Astrocyte of the spinal cord (primary cell): ENCODE data around the gene TRIM24.

Experiments used
- DNase-seq: peaks from one replicate; pipeline ENCODE4 v3.0.0; 2011; ENCODE audit warnings: low read depth, low spot score
- H3K4me3 ChIP-seq: 2 replicates; pipeline ENCODE4 v1.5.1; 2011; ENCODE audit warnings: low read depth, mild to moderate bottlenecking, low read length, moderate library complexity
- in situ Hi-C: cut with HindIII; loops from 2 replicates; pipeline ENCODE4 v1.10.0; 2017; ENCODE audit warnings: low sequenced_read_pairs
- TF ChIP-seq, protein P1 (sequence below): IDR thresholded peaks from 2 replicates; pipeline ENCODE4 v1.5.1; 2012; ENCODE audit warnings: low read depth, mild to moderate bottlenecking, low read length, inconsistent platforms

TRIM24 gene

DNA sequence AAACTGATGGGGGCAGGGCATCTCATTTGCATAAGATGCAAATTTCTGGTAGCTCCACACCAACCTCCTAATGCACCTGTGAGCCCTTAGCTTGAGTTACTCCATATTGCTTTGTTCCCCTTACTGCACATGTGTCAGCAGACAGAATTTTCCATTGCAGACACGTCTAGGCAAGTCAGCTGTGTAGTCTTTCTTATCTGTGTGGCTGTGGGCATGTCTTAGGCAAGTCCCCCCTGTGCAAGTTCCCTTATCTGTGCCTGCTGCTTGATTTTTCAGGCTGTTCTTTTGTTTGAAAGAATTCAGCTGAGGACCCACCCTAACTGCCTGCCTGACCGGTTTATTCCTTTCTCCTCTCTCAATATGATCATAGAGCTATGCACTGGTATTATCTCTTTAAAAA, 28.5 kb upstream of the TRIM24 start:
- DNase-seq, result no peak
- H3K4me3 ChIP-seq, result no peak overlapping the region
- TF ChIP-seq, protein P1, sequence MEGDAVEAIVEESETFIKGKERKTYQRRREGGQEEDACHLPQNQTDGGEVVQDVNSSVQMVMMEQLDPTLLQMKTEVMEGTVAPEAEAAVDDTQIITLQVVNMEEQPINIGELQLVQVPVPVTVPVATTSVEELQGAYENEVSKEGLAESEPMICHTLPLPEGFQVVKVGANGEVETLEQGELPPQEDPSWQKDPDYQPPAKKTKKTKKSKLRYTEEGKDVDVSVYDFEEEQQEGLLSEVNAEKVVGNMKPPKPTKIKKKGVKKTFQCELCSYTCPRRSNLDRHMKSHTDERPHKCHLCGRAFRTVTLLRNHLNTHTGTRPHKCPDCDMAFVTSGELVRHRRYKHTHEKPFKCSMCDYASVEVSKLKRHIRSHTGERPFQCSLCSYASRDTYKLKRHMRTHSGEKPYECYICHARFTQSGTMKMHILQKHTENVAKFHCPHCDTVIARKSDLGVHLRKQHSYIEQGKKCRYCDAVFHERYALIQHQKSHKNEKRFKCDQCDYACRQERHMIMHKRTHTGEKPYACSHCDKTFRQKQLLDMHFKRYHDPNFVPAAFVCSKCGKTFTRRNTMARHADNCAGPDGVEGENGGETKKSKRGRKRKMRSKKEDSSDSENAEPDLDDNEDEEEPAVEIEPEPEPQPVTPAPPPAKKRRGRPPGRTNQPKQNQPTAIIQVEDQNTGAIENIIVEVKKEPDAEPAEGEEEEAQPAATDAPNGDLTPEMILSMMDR, result no peak
- in situ Hi-C loops, result no loop called here

DNA sequence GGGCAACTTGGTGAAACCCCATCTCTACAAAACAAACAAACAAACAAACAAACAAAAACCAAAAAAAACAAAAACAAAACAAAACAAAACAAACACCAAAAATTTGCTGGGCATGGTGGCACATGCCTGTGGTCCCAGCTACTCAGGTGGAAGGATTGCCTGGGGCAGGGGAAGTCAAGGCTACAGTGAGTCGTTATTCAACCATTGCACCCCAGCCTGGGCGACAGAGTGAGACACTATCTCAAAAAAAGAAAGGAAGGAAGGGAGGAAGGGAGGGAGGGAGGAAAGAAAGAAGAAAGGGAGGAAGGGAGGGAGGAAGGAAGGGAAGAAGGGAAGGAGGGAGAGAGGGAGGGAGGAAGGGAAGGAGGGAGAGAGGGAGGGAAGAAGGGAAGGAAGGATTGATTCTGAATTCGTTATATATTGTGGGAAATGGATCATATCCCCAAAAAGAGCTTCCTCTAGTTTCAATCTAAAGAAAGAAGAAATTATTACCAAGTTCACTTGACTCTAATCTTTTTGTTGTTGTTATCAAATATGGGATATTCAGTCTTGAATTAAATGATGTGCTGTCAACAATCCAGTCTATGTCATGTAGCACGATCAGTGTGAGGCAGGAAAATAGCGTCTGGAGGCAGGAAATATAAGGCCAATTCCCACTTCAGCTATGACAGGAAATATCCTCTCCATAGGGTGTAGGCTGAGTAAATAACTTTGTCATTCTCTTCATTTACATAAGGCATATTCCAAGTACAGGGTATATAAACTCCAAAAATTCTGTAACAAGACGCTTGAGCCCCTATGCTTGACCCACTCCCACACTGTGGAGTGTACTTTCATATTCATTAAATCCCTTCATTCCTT, 26.2 kb upstream of the TRIM24 start:
- in situ Hi-C loops, result no loop called here
- TF ChIP-seq, protein P1, result no peak
- DNase-seq, result no peak

DNA sequence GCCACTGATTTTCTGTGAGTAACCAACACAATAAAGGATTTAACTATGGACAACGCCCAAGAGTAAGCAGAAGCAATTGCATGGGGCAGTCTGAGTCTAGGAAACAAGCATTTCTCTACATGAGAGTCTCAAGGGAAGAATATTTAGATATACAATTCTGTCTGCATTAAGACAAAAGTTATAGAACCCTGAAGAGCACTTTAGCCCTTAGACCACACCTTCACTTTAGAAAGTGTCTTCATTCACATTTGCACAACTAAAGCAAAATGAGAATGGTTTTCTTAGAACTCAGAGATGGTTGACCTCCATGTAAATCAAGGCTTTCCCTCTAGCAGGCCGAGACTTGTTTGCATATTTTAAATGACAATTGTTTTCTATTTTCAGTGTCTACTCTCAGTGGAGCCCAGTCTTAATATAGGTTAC, 25.5 kb upstream of the TRIM24 start:
- TF ChIP-seq, protein P1, result no peak
- H3K4me3 ChIP-seq, result no peak overlapping the region
- no peak for DNase-seq
- in situ Hi-C loops, result no loop called here

More for the DNA sequence above, 26.2 kb upstream of the TRIM24 start:
- H3K4me3 ChIP-seq, result no peak overlapping the region

DNA sequence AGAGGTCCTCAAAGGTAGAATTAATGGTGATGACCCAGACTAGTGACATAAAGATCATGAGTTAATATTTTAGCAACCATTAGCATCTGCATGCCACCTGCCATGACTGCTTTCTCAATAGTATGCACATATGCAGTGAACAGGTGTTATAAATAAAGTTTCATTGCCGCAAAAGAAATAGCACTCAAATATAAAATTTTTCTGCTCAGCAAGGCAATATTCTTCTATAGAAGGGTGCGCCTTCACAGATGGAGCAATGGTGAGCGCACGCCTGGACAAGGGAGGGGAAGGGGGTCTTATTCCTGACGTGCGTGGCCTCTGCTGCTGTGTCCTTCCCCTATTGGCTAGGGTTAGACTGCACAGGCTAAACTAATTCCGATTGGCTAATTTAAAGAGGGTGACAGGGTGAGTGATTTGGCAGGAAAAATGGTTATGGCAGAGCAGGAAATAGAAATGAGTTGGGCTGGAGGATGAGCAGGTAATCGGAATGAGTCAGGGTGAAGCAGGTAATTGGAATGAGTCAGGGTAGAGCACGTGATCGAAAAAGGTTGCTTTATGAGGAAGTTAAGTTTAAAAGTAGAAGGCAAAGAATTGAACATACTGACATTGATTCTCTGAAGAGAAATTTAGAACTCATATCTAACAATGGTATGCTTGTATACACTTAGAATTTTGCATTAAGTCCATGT, 24.7 kb upstream of the TRIM24 start:
- DNase-seq, result no peak
- TF ChIP-seq, protein P1, result no peak
- in situ Hi-C loops, result no loop called here
- no peak overlapping the region for H3K4me3 ChIP-seq

DNA sequence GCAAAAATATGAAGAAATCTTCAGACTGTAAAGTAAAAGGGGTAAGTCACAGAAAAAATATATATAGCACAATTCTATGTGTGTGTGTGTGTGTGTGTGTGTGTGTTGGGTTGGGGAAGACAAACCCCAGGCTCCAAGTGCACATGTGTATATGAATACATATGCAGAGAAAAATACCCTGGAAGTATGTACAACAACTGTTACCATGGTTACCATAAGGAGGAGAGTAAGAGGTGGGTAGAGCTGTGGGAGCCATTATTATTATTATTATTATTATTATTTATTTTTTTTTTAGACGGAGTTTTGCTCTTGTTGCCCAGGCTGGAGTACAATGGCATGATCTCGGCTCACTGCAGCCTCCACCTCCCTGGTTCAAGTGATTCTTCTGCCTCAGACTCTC, 23.7 kb upstream of the TRIM24 start:
- DNase-seq, result no peak

DNA sequence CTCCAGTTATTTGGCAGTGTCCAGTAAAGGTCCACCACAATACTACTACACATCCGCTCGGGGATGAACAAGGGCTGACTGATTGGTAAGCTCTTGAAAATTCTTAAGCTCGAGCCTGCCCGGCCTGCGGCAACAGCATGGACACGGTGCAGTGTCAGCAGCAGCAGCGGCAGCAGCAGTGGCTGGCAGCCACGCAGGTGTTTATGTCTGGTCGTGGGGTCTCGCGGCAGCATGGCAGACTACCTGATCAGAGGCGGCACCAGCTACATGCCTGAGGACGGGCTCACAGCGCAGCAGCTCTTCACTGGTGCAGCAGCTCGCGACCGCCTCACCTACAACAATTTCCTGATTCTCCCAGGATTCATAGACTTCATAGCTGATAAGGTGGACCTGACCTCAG, 19.6 kb upstream of the TRIM24 start:
- in situ Hi-C loops, result no loop called here
- TF ChIP-seq, protein P1, result no peak

More for the DNA sequence above, 23.7 kb upstream of the TRIM24 start:
- in situ Hi-C loops, result no loop called here
- H3K4me3 ChIP-seq, result no peak overlapping the region
- TF ChIP-seq, protein P1, result no peak

More for the DNA sequence above, 19.6 kb upstream of the TRIM24 start:
- no peak for DNase-seq
- H3K4me3 ChIP-seq, result no peak overlapping the region
